OCI-LY3 (cell line): ENCODE measurements around the gene HCN2.

ENCODE experiments used
- H2AFZ ChIP-seq: fragments of 200-600, 300-600 bp; shearing (Covaris generic); 2 replicates; pipeline ENCODE4 v1.6.0; 2014; ENCODE audit warnings: antibody characterized with exemption, low read depth, low read length
- H3K27ac ChIP-seq: fragments of 200-600, 300-600 bp; sonication (generic); 2 replicates; pipeline ENCODE4 v1.5.1; 2014; ENCODE audit warnings: mild to moderate bottlenecking, low read length, moderate library complexity, mixed read lengths
- H3K27me3 ChIP-seq: fragments of 200-600, 300-600 bp; sonication (generic); 2 replicates; pipeline ENCODE4 v1.6.1; 2014; ENCODE audit warnings: low read depth, low read length, mixed read lengths
- H3K36me3 ChIP-seq: fragments of 200-600, 300-600 bp; sonication (generic); replicated peaks from 2 replicates; pipeline ENCODE3; 2014; ENCODE audit warnings: low read depth, low read length, mixed read lengths
- H3K4me1 ChIP-seq: fragments of 300-600, 200-600 bp; sonication (generic); 2 replicates; pipeline ENCODE4 v1.6.1; 2014; ENCODE audit warnings: low read length, mixed read lengths
- H3K4me2 ChIP-seq: fragments of 200-600, 300-600 bp; sonication (generic); 2 replicates; pipeline ENCODE4 v1.6.1; 2014; ENCODE audit warnings: low read length, mixed read lengths
- H3K4me3 ChIP-seq: fragments of 300-600, 200-600 bp; sonication (generic); 2 replicates; pipeline ENCODE4 v1.5.1; 2014; ENCODE audit warnings: antibody characterized with exemption, mild to moderate bottlenecking, low read length, moderate library complexity
- H3K79me2 ChIP-seq: fragments of 300-600, 200-600 bp; shearing (Covaris generic); 2 replicates; pipeline ENCODE4 v1.6.1; 2014; ENCODE audit warnings: mild to moderate bottlenecking, low read length, mixed read lengths
- H3K9ac ChIP-seq: fragments of 300-600, 200-600 bp; shearing (Covaris generic); 2 replicates; pipeline ENCODE4 v1.6.0; 2014; ENCODE audit warnings: mild to moderate bottlenecking, low read length, moderate library complexity
- H3K9me3 ChIP-seq: fragments of 200-600, 300-600 bp; shearing (Covaris generic); 2 replicates; pipeline ENCODE4 v1.6.1; 2014; ENCODE audit warnings: low read length, mixed read lengths; ENCODE audit not compliant: insufficient read depth
- H4K20me1 ChIP-seq: fragments of 200-600, 300-600 bp; sonication (generic); 2 replicates; pipeline ENCODE4 v1.6.1; 2016; ENCODE audit warnings: low read length, mixed read lengths; ENCODE audit not compliant: insufficient read depth
- EZH2phosphoT487 ChIP-seq: fragments of 200-600 bp; shearing (Covaris generic); IDR thresholded peaks from 2 replicates; pipeline ENCODE4 v1.6.1; 2018; ENCODE audit warnings: antibody characterized with exemption, mixed run types, low read depth
- TF ChIP-seq, protein P1 (sequence below): fragments of 200-600, 300-600 bp; sonication (generic); IDR thresholded peaks from 2 replicates; pipeline ENCODE4 v1.5.1; 2014; ENCODE audit warnings: antibody characterized with exemption, low read length, low read depth

HCN2 gene

DNA sequence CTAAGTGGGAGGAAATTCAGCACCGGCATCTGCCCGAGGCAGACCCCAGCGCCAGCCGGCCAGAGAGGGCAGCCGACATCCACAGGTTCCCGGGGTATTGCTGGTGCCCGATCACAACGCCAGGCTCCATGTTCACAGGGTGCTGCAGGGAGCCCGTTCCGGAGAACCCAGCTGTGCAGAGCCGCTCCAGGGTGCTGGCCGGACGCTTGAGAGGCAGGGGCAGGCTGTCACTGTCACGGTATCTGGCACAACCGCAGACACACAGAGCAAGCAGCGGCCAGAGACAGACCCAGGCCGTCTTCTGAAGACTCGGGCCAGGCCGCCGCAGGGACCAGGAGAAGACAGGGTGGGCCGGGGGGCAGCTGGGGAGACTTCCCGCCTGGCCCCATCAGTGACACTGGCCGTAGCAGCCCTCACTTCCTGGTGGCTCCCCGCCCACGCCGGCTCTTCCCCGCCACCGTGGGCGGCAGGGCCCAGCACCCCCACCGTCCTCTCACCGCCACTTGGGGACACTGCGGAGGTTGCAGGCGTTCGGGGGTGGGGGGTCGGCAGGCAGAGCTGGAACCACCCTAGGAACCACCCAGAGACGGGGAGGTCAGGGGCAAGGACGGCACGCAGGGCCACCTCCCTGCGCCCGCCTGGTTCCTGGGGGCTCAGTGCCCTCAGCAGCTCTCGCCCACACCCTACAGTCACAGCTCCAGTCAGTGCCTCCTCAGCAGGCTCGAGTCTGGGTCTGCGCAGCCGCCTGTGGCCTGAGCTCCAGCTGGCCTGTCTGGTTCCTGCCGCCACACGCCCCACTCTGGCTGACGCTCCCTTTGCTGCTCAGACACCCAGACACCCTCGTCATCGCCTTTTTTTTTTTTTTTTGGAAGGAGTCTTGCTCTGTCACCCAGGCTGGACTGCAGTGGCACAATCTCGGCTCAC, 69.5 kb downstream of the HCN2 start:
- Histone ChIP-seq H3K9ac (no peak overlapping the region), H3K4me1 (peaks cover 26% of the 10 kb centered on the region), H3K79me2 (peaks cover 93% of the 10 kb centered on the region), H2AFZ (no peak overlapping the region), H3K27me3 (no peaks in the 10 kb centered on the region), H4K20me1 (peaks cover 75% of the 10 kb centered on the region), H3K36me3 (peaks cover 26% of the 10 kb centered on the region), H3K4me3 (no peak overlapping the region), H3K4me2 (peak overlapping the region; percentile 96; the same call in 1 of the 2 replicates), H3K9me3 (no peaks in the 10 kb centered on the region), H3K27ac (no peak overlapping the region; the same call in 1 of the 2 replicates)
- TF ChIP-seq, protein P1, sequence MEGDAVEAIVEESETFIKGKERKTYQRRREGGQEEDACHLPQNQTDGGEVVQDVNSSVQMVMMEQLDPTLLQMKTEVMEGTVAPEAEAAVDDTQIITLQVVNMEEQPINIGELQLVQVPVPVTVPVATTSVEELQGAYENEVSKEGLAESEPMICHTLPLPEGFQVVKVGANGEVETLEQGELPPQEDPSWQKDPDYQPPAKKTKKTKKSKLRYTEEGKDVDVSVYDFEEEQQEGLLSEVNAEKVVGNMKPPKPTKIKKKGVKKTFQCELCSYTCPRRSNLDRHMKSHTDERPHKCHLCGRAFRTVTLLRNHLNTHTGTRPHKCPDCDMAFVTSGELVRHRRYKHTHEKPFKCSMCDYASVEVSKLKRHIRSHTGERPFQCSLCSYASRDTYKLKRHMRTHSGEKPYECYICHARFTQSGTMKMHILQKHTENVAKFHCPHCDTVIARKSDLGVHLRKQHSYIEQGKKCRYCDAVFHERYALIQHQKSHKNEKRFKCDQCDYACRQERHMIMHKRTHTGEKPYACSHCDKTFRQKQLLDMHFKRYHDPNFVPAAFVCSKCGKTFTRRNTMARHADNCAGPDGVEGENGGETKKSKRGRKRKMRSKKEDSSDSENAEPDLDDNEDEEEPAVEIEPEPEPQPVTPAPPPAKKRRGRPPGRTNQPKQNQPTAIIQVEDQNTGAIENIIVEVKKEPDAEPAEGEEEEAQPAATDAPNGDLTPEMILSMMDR = no peak
- no peak for TF ChIP-seq EZH2phosphoT487

DNA sequence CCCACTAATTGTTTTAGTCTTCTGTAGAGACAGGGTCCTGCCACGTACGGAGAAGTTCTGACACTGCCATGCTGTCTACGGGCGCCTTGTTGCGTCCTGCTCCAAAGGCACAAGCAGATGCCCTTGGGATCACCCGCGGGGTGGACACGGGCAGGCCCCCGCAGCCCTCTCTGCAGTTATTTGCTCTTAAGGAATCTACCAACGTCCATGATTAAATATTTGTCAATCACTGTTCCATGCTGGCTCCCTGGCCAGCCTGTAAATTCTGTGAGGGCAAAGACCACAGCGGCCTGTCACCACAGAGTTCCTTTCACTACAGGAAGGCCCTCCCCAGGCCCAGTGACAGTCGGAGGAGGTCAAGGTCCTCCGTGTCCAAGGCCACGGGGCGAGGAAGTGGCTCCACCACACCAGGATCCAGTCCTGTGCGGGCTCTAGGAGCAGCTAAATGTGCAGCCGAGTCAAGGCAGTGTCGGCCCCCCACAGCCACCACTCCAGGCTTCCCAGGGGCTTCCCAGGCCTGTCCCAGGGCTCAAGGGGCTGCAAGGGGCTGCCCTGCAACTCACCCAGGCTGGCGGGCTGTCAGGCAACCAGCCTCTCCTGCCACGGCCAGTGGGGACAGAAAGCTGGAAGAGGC, 71.2 kb downstream of the HCN2 start:
- Histone ChIP-seq H3K27me3 (no peaks in the 10 kb centered on the region), H3K79me2 (peaks cover 76% of the 10 kb centered on the region), H3K4me2 (peak overlapping the region; percentile 96), H3K27ac (peak overlapping the region; percentile 61), H3K36me3 (peaks cover 21% of the 10 kb centered on the region), H2AFZ (no peak overlapping the region), H3K9me3 (no peaks in the 10 kb centered on the region), H3K9ac (peak overlapping the region; percentile 98), H3K4me3 (peak overlapping the region; percentile 92), H3K4me1 (peaks cover 30% of the 10 kb centered on the region), H4K20me1 (peaks cover 61% of the 10 kb centered on the region)
- TF ChIP-seq, protein P1 = no peak
- TF ChIP-seq EZH2phosphoT487 = no peak

DNA sequence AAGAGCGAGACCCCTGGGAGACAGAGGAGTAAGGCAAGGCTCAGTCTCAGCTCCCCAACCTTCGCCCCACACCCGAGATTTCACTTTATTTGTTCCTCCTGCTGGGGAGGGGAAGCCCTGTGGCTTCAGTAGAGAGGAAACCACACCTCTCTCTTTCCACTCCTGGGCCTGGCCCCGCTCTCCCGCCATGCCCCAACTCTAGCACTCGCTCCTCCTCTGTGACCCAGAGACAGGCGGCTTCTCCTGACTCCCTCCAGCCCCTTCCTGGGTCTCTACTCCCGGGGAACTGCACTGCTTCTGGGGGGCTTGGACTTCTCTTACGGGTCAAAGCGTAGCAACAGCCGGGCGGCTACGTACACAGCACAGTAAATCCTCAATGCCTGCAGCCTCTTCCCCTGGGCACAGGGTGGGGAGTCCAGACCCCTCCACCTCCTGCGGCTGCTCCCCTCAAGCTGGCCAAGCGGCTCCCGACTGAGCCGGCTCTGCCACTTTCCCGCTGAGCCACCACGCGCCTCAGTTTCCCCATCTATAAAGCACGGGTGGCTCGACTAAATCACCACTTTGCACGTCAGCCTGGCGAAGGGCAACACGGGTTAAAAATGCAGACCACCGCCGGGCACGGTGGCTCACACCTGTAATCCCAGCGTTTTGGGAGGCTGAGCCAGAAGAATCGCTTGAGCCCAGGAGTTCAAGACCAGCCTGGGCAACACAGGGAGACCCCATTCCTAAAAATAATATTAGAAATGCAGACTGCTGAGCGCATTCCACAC, 71.9 kb downstream of the HCN2 start:
- no peak for TF ChIP-seq EZH2phosphoT487
- TF ChIP-seq, protein P1 = no peak
- no peaks in the 10 kb centered on the region for H3K27me3 ChIP-seq
- peak overlapping the region; percentile 92 for H3K4me3 ChIP-seq
- peaks cover 54% of the 10 kb centered on the region for H4K20me1 ChIP-seq
- peaks cover 30% of the 10 kb centered on the region for H3K4me1 ChIP-seq
- peak overlapping the region; percentile 96 for H3K4me2 ChIP-seq
- peak overlapping the region; percentile 98 for H3K9ac ChIP-seq
- H3K9me3 ChIP-seq = no peaks in the 10 kb centered on the region
- H3K27ac ChIP-seq = peak overlapping the region; percentile 61
- peaks cover 19% of the 10 kb centered on the region for H3K36me3 ChIP-seq
- H3K79me2 ChIP-seq = peaks cover 69% of the 10 kb centered on the region
- H2AFZ ChIP-seq = no peak overlapping the region
